Natural killer cell (primary cell): ENCODE data around the gene SETD1B. TPM values are rescaled to one million over a fixed set of nuclear protein-coding genes. Genes with fewer than 3 reads are reported as not detected.

Experiments used
- ATAC-seq, 3 donors: fragments of 150-1000 bp in 2 of 3; fragments of 200-7000 bp in 1 of 3; cut with Tn5 transposase; 1 replicate in 1 of 3; 2 replicates in 2 of 3; pipeline ENCODE4 v1.10.0; 2021; ENCODE audit warnings: mild to moderate bottlenecking in 2 of 3, moderate library complexity in 2 of 3
- DNase-seq, 2 donors: peaks; one replicate each; pipeline versions ENCODE4 v3.0.0 to v3.0.0-alpha.2; 2013 to 2021; ENCODE audit warnings: mixed read lengths in 1 of 2
- H3K27ac ChIP-seq: one replicate; pipeline ENCODE4 v1.5.1; 2013; ENCODE audit warnings: mild to moderate bottlenecking, low read length
- H3K27me3 ChIP-seq: one replicate; pipeline ENCODE4 v1.6.1; 2013; ENCODE audit warnings: low read length; ENCODE audit not compliant: control insufficient read depth, insufficient read depth
- H3K36me3 ChIP-seq: one replicate; pipeline ENCODE4 v1.6.1; 2013; ENCODE audit warnings: low read length; ENCODE audit not compliant: control insufficient read depth, insufficient read depth
- H3K4me1 ChIP-seq: one replicate; pipeline ENCODE4 v1.6.1; 2013; ENCODE audit warnings: low read length; ENCODE audit not compliant: control insufficient read depth, insufficient read depth
- H3K4me3 ChIP-seq: one replicate; pipeline ENCODE4 v1.5.1; 2013; ENCODE audit warnings: low read length
- H3K9me3 ChIP-seq: one replicate; pipeline ENCODE4 v1.6.1; 2013; ENCODE audit warnings: low read length; ENCODE audit not compliant: control insufficient read depth, insufficient read depth
- H3K27ac Mint-ChIP-seq, 2 donors: one replicate each; pipeline ENCODE4 v1.8.0; 2022; ENCODE audit warnings: mild to moderate bottlenecking in 2 of 2, mixed read lengths in 2 of 2, moderate library complexity in 1 of 2
- H3K27me3 Mint-ChIP-seq, 2 donors: one replicate each; pipeline ENCODE4 v1.8.0; 2022; ENCODE audit warnings: low read depth in 2 of 2, mixed read lengths in 2 of 2
- H3K36me3 Mint-ChIP-seq: one replicate; pipeline ENCODE4 v1.8.0; 2022; ENCODE audit warnings: mixed read lengths
- H3K4me1 Mint-ChIP-seq, 2 donors: one replicate each; pipeline ENCODE4 v1.8.0; 2022; ENCODE audit warnings: mixed read lengths in 2 of 2
- H3K4me3 Mint-ChIP-seq: one replicate; pipeline ENCODE4 v1.8.0; 2022; ENCODE audit warnings: mild to moderate bottlenecking, moderate library complexity, mixed read lengths
- H3K9me3 Mint-ChIP-seq, 2 donors: one replicate each; pipeline ENCODE4 v1.8.0; 2022; ENCODE audit warnings: mixed read lengths in 2 of 2
- WGBS: methylation state at CpG from one replicate; pipeline ENCODE4 v1.1.7; 2013; ENCODE audit warnings: missing lambda C conversion rate; ENCODE audit not compliant: insufficient coverage; 5-methylcytosine and 5-hydroxymethylcytosine counted together
- intact Hi-C: fragments of 100-400 bp; cut with micrococcal nuclease; formaldehyde crosslinking; loops from one replicate; pipeline ENCODE4 v1.14.2; 2022
- total RNA-seq, 4 donors: library from RNA; stranded (reverse); fragments of 120-200 nt in 1 of 4; gene quantifications; one replicate each; pipeline versions ENCODE4 v1.2.3 to v1.2.4, GENCODE V29; 2013 to 2022
- TF ChIP-seq, protein P1 (sequence below): fragments of 200-600 bp; IDR thresholded peaks from one replicate; pipeline ENCODE4 v1.8.0; 2022; ENCODE audit warnings: antibody characterized with exemption

Gene SETD1B
- total RNA-seq, 3 donors from 2014 or later (not counting 1 experiment from before 2014, with no cell fraction given): 55.1 to 57.5 (median 56.2) TPM

DNA sequence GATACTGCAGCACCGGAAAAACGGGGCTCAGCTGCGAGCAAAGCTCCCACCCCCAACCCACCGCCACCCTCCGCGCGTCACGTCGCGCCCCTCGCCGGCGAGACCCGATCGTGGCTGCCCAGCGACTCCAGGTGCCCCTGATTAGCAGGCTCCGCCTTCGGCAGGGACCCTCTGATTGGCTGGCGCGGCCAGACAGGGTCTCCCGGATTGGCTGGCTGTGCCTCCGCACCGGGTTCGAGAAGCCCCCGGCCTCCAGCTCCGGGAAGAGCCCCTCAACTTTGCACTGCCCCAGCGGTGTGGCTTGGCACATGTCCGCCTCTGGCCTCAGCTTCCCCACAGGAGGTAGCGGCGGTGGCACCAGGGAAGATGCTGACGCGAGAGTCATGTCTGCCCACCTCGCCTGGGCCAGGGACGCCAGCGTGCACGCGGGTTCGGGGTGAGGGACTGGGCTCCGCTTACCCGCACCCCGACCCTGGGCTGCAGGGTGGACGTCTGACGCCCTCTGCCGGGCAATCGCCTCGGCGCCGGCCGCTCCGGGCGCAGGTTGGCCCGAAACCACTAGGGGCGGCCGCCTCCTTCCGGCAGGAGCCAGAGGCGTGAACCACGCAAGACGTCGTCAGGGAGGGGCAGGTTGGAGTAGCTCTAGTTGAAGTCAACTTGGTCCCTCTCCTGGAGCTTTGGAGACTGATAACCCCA is 9.8 kb upstream of the SETD1B start:
- H3K9me3 ChIP-seq: no peaks in the 10 kb centered on the region
- H3K4me3 ChIP-seq: peak overlapping the region; percentile 86
- Mint-ChIP-seq H3K36me3 (no peaks in the 10 kb centered on the region), H3K27ac (peak overlapping the region; percentile 100), H3K27me3 (no peaks in the 10 kb centered on the region), H3K9me3 (no peaks in the 10 kb centered on the region), H3K4me3 (peak overlapping the region; percentile 95), H3K4me1 (peaks cover 60 to 72% of the 10 kb centered on the region in 2 donors)
- TF ChIP-seq, protein P1, sequence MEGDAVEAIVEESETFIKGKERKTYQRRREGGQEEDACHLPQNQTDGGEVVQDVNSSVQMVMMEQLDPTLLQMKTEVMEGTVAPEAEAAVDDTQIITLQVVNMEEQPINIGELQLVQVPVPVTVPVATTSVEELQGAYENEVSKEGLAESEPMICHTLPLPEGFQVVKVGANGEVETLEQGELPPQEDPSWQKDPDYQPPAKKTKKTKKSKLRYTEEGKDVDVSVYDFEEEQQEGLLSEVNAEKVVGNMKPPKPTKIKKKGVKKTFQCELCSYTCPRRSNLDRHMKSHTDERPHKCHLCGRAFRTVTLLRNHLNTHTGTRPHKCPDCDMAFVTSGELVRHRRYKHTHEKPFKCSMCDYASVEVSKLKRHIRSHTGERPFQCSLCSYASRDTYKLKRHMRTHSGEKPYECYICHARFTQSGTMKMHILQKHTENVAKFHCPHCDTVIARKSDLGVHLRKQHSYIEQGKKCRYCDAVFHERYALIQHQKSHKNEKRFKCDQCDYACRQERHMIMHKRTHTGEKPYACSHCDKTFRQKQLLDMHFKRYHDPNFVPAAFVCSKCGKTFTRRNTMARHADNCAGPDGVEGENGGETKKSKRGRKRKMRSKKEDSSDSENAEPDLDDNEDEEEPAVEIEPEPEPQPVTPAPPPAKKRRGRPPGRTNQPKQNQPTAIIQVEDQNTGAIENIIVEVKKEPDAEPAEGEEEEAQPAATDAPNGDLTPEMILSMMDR: peak; percentile 97
- no peaks in the 10 kb centered on the region for H3K27me3 ChIP-seq
- H3K4me1 ChIP-seq: peaks cover 70% of the 10 kb centered on the region
- intact Hi-C loops: loop anchor here (1.0 to 5.0 kb wide), 5 partner anchors 8 to 97 kb away; partner anchors contain the start of genes PSMD9 and TMEM120B
- peak; percentile 97 to 98 for DNase-seq
- peak; percentile 48 to 81 (median 59) for ATAC-seq
- under 1% methylated on average over 59 of the region's 59 CpGs for WGBS
- H3K27ac ChIP-seq: peak overlapping the region; percentile 68
- peaks cover 25% of the 10 kb centered on the region for H3K36me3 ChIP-seq

DNA sequence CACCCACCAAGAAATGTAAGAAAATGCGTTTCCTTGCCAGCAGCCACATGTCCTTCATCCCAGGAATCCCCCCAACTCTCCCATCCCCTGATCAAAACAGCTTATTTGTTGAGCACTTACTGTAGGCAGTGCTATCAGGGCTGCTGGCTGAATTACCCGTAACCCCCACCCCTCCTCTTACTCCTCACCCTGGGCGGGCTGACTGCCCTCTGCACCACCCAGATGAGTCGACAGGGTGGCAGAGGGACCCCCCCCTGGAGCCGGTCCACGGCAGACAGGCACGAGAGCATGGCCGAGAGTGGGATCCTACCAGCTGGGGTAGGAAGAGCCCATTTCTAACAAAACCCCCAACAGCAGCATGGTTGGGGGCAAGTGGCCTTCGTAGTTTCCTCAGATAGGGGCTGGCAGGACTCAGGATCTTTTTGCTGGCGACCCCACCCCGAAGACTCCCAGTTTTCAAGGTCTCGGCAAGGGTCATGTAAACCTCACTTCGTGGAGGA is 9.2 kb upstream of the SETD1B start:
- under 1% methylated on average over 13 of the region's 13 CpGs for whole genome bisulfite sequencing
- no peaks in the 10 kb centered on the region for H3K36me3 Mint-ChIP-seq
- no peaks in the 10 kb centered on the region for H3K27me3 Mint-ChIP-seq

DNA sequence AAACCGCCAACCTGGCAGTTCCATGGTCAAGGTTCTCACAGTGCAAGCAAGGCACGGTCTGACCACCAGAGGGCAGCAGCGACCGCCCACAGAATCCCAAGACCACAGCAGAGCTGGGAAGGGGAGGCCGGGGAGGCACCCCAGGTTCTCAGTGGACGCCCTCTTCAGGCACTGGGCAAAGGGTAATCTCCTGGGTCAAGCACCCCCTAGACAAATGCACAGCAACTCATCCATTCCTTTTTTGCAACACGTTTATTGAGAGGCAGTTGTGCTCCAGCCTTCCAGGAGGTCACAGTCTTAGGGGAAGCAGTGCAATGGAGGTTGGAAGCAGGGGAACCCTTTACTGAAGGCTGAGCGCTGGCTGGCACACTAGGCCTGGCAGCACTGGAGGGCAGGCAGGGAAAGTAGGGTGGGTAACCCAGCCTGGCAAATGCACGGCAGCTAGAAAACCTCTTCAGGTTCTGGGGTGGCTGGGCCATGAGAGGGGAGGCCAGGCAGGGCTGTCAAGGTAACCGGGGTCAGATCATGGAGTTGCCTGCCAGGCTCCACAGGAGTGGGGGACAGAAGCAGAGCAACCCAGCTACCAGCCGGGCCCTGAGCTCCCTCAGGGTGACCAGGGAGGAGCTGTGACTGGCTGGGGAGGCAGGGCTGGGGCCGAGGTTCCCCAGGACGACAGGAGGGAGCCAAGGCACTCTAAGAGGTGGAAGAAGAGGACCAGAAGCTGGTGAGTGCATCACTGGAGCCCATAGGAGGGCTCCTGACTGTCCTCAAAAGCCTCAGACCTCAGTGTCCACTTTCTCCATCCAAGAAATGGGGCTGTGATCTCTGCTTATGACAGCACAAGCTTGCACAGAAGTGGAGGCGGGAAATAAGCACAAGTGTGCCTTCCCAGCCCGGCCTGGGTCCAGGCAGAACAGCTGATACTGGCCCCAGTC is 8.5 kb upstream of the SETD1B start:
- peak; percentile 7 to 39 (median 13) for ATAC-seq
- peak overlapping the region; percentile 55 for H3K27ac ChIP-seq
- H3K4me3 ChIP-seq: no peak overlapping the region
- Mint-ChIP-seq H3K27me3 (no peaks in the 10 kb centered on the region), H3K36me3 (no peaks in the 10 kb centered on the region), H3K4me3 (peak overlapping the region; percentile 85), H3K27ac (peak overlapping the region; percentile 100), H3K9me3 (no peaks in the 10 kb centered on the region), H3K4me1 (peaks cover 55 to 63% of the 10 kb centered on the region in 2 donors)
- peak; percentile 89 to 93 for DNase-seq
- TF ChIP-seq, protein P1: peak; percentile 70
- 49% methylated on average over 15 of the region's 15 CpGs for WGBS
- peaks cover 65% of the 10 kb centered on the region for H3K4me1 ChIP-seq
- H3K27me3 ChIP-seq: no peaks in the 10 kb centered on the region
- H3K9me3 ChIP-seq: no peaks in the 10 kb centered on the region
- intact Hi-C loops: loop anchor here (1.0 to 2.0 kb wide), 2 partner anchors 17 to 94 kb away; partner anchors contain the start of gene PSMD9
- peaks cover 25% of the 10 kb centered on the region for H3K36me3 ChIP-seq

More for the DNA sequence above, 9.2 kb upstream of the SETD1B start:
- Histone ChIP-seq H3K9me3 (no peaks in the 10 kb centered on the region), H3K27ac (peak overlapping the region; percentile 55), H3K4me1 (peaks cover 70% of the 10 kb centered on the region), H3K4me3 (peak overlapping the region; percentile 17), H3K27me3 (no peaks in the 10 kb centered on the region), H3K36me3 (peaks cover 25% of the 10 kb centered on the region)
- TF ChIP-seq, protein P1: peak; percentile 28
- peak; percentile 12 to 21 (median 16) for ATAC-seq
- Mint-ChIP-seq H3K9me3 (no peaks in the 10 kb centered on the region), H3K4me3 (peak overlapping the region; percentile 95), H3K4me1 (peaks cover 62 to 70% of the 10 kb centered on the region in 2 donors), H3K27ac (peak overlapping the region; percentile 100)
- intact Hi-C loops: loop anchor here (1.0 to 5.0 kb wide), 6 partner anchors 8 to 97 kb away; partner anchors contain the start of genes PSMD9 and TMEM120B
- no peak for DNase-seq
